Esophagus squamous epithelium (tissue), 4 donors: Measurements from ENCODE around the gene COMMD3.

Experiments used
- POLR2A ChIP-seq, 4 donors: fragments of 450-650 bp; IDR thresholded peaks; one replicate each; pipeline ENCODE4 v1.6.1; 2017; ENCODE audit warnings: antibody characterized with exemption in 4 of 4, mild to moderate bottlenecking in 4 of 4, moderate library complexity in 3 of 4
- TF ChIP-seq, protein P1 (sequence below), 6 experiments: fragments of 450-650 bp in 4 of 6; fragments of 200-600 bp in 2 of 6; sonication (generic) in 2 of 6; IDR thresholded peaks; one replicate each; pipeline ENCODE4 v1.5.1; 2016 to 2019; ENCODE audit warnings: antibody characterized with exemption in 6 of 6, mild to moderate bottlenecking in 4 of 6, moderate library complexity in 4 of 6

DNA sequence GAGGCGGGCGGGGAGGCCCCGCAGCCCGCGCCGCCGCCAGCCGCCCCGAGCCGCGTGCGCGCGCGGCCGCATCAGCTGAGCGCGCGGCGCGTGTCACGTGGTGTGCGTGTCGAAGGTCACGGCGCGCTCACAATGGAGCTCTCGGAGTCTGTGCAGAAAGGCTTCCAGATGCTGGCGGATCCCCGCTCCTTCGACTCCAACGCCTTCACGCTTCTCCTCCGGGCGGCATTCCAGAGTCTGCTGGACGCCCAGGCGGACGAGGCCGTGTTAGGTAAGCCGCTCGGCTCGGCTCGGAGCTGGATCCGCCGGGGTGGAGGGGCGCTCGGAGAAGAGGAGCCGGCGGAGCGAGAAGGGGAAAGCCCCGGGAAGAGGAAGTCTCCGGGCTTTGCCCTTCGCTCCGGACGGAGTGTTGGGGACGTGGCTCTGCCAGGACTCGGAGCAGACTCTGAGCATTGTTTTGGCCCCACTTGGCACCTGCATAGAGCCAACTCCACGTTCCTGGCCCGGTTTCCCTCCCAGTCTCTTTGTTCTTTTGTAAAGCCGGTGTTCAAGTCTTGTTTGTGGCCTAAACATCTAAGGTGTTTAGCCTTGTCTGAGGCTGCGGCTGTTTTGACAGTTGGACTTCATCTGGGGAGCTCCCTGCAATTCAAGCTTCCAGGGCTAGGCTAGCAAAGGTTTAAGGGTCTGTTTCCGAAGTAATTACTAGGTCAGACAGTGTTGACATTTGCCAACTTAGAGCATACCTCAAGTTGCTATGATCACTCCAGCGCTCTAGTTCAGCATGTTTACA is at the start of gene COMMD3:
- TF ChIP-seq, protein P1, sequence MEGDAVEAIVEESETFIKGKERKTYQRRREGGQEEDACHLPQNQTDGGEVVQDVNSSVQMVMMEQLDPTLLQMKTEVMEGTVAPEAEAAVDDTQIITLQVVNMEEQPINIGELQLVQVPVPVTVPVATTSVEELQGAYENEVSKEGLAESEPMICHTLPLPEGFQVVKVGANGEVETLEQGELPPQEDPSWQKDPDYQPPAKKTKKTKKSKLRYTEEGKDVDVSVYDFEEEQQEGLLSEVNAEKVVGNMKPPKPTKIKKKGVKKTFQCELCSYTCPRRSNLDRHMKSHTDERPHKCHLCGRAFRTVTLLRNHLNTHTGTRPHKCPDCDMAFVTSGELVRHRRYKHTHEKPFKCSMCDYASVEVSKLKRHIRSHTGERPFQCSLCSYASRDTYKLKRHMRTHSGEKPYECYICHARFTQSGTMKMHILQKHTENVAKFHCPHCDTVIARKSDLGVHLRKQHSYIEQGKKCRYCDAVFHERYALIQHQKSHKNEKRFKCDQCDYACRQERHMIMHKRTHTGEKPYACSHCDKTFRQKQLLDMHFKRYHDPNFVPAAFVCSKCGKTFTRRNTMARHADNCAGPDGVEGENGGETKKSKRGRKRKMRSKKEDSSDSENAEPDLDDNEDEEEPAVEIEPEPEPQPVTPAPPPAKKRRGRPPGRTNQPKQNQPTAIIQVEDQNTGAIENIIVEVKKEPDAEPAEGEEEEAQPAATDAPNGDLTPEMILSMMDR (IDR thresholded peaks at IDR 0.05) = no peak
- peak in 3 of 4 donors; percentile 18 to 85 (median 41) for TF ChIP-seq POLR2A (IDR thresholded peaks at IDR 0.05)
